Activated T-helper 1 cell treated with anti-CD3 and anti-CD28 coated beads, Interleukin-12 subunit alpha, Interleukin-12 subunit beta, Interleukin-2, Interleukin-4 antibody, amounts not matched to agents 30 ng/mL and 10 ng/mL and 1 ng/mL, durations not matched to agents 14 hours and 24 hours and 36 hours (primary cell): Measurements from ENCODE around the gene RAP1GAP. TPM values are rescaled to one million over a fixed set of nuclear protein-coding genes. Genes with fewer than 3 reads are reported as not detected.

Experiments
- DNase-seq: peaks from one replicate; pipeline ENCODE4 v3.0.0; 2021; ENCODE audit warnings: low spot score
- H3K27ac Mint-ChIP-seq: one replicate; pipeline ENCODE4 v1.8.0; 2021; ENCODE audit warnings: mild to moderate bottlenecking, mixed read lengths
- H3K27me3 Mint-ChIP-seq: one replicate; pipeline ENCODE4 v1.8.0; 2022; ENCODE audit warnings: mild to moderate bottlenecking, moderate library complexity, mixed read lengths; ENCODE audit not compliant: insufficient read depth
- H3K36me3 Mint-ChIP-seq: one replicate; pipeline ENCODE4 v1.8.0; 2021; ENCODE audit warnings: low read depth, mixed read lengths
- H3K4me1 Mint-ChIP-seq: one replicate; pipeline ENCODE4 v1.8.0; 2021; ENCODE audit warnings: low read depth, mixed read lengths
- H3K4me3 Mint-ChIP-seq: one replicate; pipeline ENCODE4 v1.8.0; 2021; ENCODE audit warnings: mild to moderate bottlenecking, moderate library complexity, mixed read lengths
- H3K9me3 Mint-ChIP-seq: one replicate; pipeline ENCODE4 v1.8.0; 2021; ENCODE audit warnings: mixed read lengths
- intact Hi-C: fragments of 100-400 bp; cut with micrococcal nuclease; formaldehyde crosslinking; loops from one replicate; pipeline ENCODE4 v1.15.1; 2024
- total RNA-seq: library from RNA; stranded (reverse); gene quantifications from 2 replicates; pipeline ENCODE4 v1.2.3, GENCODE V29; 2022

Gene RAP1GAP
- total RNA-seq, result 0.23 and 0.81 TPM in 2 replicates

DNA sequence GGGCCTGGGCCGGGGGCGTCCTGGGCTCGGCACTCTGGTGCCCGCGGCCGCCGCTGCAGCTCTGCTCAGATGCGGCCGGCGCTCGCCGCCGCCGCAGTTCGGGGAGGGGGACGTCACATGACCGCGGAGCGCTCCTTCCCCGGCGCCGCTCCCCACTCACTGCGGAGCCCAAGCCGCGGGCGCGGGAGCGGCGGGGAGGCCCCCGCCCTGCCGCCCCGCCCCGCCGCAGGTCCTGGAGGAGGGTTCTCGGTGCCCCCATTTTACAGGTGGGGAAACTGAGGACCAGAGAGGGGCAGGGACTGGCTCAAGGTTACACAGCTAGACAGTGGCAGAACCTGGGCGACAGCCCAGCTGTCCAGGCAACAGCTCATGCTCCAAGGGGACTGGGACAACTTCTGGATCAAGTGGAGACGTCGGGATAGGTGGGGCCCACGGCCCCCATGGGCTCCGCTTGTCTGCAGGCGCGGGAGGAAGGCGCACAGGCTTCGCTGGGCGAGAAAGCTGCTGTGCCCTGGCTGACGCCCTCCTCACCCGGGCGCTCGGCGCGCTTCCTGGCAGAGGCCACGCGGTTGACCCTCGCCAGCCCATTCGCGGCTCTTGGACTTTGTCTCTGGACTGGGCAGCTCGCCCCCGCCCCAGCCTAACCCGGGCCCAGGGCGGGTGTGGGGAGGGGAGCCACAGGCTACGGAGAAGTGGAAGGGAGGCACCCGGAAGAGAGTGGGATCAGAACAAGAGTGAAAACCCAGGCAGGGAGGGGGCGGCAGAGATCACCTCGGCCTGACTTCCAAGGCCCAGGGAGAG, at the start of gene RAP1GAP:
TSS of gene RAP1GAP (minus strand) at position 100 of the 801 bp plus-strand sequence. CDS start 49,325 bp downstream, outside the sequence.
- H3K36me3 Mint-ChIP-seq, result no peaks in the 10 kb centered on the region
- no peaks in the 10 kb centered on the region for H3K9me3 Mint-ChIP-seq
- intact Hi-C loops, result no loop called here
- peaks cover 5% of the 10 kb centered on the region for H3K4me1 Mint-ChIP-seq
- H3K27me3 Mint-ChIP-seq, result peaks cover 39% of the 10 kb centered on the region
- peak; percentile 18 for DNase-seq
- H3K27ac Mint-ChIP-seq, result no peak within 1 kb of the TSS
- peak within 1 kb of the TSS; percentile 54 for H3K4me3 Mint-ChIP-seq

DNA sequence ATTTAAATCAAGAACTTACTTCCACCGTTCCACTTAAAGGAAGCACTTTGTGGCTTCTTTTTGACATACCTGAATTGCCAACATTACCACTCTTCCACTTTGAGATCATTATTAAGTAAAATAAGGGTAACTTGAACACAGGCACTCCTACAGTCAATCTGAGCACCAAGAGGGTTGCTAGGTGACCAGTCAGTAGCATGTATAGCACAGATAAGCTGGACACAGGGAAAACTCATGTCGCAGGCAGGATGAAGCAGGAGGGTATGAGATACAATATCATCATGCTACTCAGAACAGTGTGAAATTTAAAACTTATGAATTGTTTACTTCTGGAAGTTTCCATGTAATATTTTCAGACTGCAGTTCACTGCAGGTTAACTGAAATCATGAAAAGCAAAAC, 47.0 kb upstream of the RAP1GAP start:
- H3K4me3 Mint-ChIP-seq, result no peak overlapping the region
- H3K27me3 Mint-ChIP-seq, result no peaks in the 10 kb centered on the region
- DNase-seq, result no peak
- peak overlapping the region; percentile 3 for H3K27ac Mint-ChIP-seq
- intact Hi-C loops, result no loop called here
- peaks cover 8% of the 10 kb centered on the region for H3K4me1 Mint-ChIP-seq
- no peaks in the 10 kb centered on the region for H3K9me3 Mint-ChIP-seq
- H3K36me3 Mint-ChIP-seq, result peaks cover 38% of the 10 kb centered on the region

DNA sequence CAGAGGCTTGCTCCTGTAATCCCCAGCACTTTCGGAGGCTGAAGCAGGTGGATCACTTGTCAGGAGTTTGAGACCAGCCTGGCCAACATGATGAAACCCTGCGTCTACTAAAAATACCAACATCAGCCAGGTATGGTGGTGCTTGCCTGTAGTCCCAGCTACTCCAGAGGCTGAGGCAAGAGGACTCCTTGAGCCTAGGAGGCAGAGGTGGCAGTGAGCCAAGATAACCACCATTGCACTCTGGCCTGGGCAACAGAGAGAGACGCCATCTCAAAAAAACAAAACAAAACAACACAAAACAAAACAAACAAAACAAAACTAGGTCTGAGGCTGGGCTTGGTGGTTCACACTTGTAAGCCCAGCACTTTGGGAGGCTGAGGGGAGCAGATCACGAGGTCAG, 38.7 kb upstream of the RAP1GAP start:
- Mint-ChIP-seq H3K4me3 (no peak overlapping the region), H3K4me1 (peaks cover 11% of the 10 kb centered on the region), H3K27ac (no peak overlapping the region), H3K27me3 (no peaks in the 10 kb centered on the region), H3K9me3 (no peaks in the 10 kb centered on the region), H3K36me3 (peaks cover 32% of the 10 kb centered on the region)
- DNase-seq, result no peak
- intact Hi-C loops, result loop anchor here (2.0 kb wide), 1 partner anchor 75 kb away; the partner anchor contains the start of gene USP48

DNA sequence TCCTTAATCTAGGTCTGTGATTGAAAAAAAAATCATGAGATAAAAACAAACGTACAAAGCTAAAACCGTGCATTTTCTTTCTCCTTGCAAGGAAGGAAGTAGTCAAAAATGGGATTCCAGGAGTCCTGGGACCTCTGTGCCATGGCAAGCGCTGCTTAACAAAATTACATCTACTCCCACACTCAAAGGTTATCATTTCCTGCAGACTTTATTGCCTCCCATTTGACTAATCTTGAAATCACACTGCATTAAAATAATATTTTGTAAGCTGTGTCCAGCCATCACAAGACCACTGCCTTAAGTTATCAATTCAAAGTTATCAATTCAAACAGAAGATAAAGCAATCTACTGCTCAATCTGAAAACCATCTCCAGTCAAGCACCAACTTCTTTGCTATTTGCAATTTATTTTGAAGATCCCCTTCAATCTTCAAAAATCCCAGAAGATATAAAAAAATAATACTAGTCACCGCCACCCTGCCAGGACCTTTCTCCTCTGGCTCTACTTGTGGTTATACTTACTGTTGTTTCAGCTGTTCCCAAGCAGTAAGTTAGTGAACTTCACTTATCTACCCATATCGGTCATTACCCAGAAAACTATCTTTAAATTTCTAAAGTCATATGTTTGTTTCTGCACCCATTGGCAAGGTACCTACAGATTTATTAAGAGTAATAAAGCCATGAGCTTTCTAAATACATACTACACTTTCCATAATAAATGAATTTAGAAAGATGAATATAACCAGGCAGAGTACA, 38.1 kb upstream of the RAP1GAP start:
- intact Hi-C loops, result no loop called here
- Mint-ChIP-seq H3K27ac (peak overlapping the region; percentile 8), H3K9me3 (no peaks in the 10 kb centered on the region), H3K27me3 (no peaks in the 10 kb centered on the region), H3K4me3 (no peak overlapping the region), H3K36me3 (peaks cover 36% of the 10 kb centered on the region), H3K4me1 (peaks cover 11% of the 10 kb centered on the region)
- DNase-seq, result no peak

DNA sequence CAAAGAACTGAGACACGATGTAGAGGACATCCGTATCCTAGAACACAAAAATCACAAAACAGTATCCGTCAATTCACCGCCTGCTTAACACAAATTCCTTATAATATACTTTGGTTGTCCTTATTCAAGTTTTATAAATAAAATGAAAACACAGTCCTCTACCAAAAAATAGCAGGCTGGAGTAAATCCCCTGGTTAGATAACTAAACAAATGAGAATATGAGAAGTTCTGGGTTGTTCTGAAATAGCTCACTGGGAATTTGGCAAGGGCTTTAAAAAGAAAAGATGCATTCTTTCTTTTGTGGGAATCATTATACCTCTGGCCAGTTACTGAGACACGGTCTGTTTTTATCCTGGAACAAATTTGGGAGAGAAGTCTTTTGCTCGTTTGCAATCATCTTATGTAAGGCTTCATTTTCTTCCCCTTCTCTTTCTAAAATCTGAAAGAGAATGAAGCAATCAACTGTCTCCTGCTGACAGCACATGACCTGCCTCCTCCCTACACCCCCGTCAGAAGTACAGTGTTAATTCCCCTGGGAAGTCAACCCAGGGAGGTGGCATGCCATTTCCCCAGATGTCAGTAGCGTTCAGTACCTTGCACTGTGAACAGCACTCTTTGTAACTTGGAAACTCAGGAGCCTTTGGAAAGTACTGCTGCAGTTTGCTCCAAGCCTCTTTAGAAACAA, 37.1 kb upstream of the RAP1GAP start:
- Mint-ChIP-seq H3K27ac (peak overlapping the region; percentile 4), H3K4me1 (peaks cover 11% of the 10 kb centered on the region), H3K4me3 (no peak overlapping the region), H3K9me3 (no peaks in the 10 kb centered on the region), H3K36me3 (peaks cover 42% of the 10 kb centered on the region), H3K27me3 (no peaks in the 10 kb centered on the region)
- DNase-seq, result no peak
- intact Hi-C loops, result no loop called here

DNA sequence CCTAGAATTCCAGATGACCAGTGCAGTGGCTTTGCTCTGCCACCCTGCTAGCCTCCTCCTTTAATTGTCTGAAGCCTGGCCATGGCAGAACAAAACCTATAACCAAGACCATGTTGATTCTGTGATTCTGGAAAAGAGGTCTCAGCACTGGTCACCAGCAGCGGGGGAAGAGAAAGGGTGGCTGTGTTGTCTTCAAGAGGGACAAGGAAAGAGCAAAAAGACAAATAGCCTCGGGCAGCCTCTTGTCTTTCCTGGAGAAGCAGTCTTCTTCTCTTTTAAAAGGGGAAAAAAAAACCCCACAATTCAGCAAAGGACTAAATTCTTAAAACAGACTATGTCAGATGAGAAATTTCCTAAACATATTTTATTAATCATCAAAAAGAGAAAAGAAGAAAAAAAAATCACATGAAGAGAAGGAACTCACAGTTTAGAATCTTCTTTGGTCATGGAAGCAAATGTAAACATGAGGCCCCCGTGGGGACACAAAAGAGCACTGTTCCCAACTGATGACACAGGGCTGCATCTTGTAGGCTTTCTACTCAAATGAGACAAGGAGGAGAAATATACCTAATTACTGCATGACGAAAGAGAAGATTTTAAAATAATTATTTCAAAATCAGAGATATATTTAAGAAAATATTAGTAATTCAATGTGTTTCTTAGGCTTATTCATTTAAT, 36.3 kb upstream of the RAP1GAP start:
- H3K27ac Mint-ChIP-seq, result no peak overlapping the region
- H3K4me1 Mint-ChIP-seq, result peaks cover 13% of the 10 kb centered on the region
- DNase-seq, result no peak
- H3K4me3 Mint-ChIP-seq, result no peak overlapping the region
- H3K9me3 Mint-ChIP-seq, result no peaks in the 10 kb centered on the region
- H3K27me3 Mint-ChIP-seq, result no peaks in the 10 kb centered on the region
- peaks cover 45% of the 10 kb centered on the region for H3K36me3 Mint-ChIP-seq
- intact Hi-C loops, result no loop called here

DNA sequence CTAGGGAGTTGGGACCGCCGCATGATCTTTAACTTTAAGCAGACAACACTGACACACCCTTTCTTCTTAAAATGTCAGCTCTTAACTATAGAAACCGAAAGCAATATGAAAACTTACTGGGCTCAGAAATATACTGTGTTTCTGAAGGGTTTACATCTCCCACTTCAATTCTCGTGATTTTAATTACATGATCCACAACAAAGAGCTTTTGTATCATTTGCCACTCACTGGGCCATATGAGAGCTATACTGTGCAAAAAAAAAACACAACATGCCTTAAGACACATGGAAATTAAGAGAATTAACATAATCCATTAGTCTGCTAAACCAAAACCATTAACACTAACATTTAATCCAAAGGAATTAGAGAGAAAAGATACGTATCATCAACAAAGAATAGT, 35.0 kb upstream of the RAP1GAP start:
- intact Hi-C loops, result no loop called here
- Mint-ChIP-seq H3K27ac (peak overlapping the region; percentile 0), H3K4me3 (no peak overlapping the region), H3K4me1 (peaks cover 17% of the 10 kb centered on the region), H3K27me3 (no peaks in the 10 kb centered on the region), H3K9me3 (no peaks in the 10 kb centered on the region), H3K36me3 (peaks cover 50% of the 10 kb centered on the region)
- no peak for DNase-seq

DNA sequence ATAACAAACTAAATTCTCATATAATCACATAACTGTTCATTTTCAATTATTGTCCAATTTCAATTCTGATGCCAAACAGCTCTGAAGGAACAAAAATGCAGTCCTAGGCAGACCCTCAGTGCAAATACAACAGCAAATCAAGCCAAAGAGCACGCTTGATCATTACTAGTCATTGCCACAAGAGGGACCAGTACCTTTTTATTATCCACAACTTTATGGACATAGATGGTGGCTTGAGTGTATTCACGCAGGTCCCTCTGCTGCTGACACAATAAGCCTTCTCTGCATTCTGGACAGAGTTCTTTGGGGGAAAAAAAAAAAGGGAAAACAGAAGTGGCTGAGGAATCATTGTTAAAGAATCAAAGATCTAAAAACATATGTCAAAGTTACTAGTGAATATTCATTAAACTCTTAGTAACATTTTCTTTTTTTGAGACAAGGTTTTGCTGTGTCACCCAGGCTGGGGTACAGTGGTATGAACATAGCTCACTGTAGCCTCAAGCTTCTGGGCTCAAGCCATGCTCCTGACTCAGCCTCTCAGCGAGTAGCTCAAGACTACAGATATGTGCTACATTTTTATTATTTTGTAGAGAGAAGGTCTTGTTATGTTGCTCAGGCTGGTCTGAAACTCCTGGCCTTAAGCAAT, 34.3 kb upstream of the RAP1GAP start:
- H3K27me3 Mint-ChIP-seq, result no peaks in the 10 kb centered on the region
- no peaks in the 10 kb centered on the region for H3K9me3 Mint-ChIP-seq
- no peak for DNase-seq
- H3K27ac Mint-ChIP-seq, result no peak overlapping the region
- peaks cover 17% of the 10 kb centered on the region for H3K4me1 Mint-ChIP-seq
- intact Hi-C loops, result loop anchor here (1.0 kb wide), 1 partner anchor 261 kb away; no protein-coding TSS in a partner anchor
- H3K36me3 Mint-ChIP-seq, result peaks cover 50% of the 10 kb centered on the region
- H3K4me3 Mint-ChIP-seq, result no peak overlapping the region

DNA sequence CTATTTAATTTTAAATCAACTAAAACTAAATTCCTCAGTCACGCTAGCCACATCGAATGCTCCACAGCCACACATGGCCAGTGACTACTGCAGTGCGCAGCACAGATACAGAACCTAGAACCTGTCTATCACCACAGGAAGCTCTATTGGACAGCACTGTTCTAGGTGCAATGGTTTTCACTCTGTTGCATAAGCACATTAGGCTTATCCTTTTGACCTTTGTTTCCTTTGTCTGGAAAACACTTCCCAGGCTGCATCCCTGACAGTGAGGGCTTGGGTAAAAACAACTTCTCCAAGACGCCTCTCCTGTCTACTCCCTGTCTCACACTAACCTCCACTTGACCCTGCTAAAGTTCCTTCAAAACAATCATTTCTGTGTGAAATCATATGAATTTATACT, 33.6 kb upstream of the RAP1GAP start:
- Mint-ChIP-seq H3K36me3 (peaks cover 52% of the 10 kb centered on the region), H3K9me3 (no peaks in the 10 kb centered on the region), H3K4me1 (peaks cover 17% of the 10 kb centered on the region), H3K27ac (no peak overlapping the region), H3K4me3 (no peak overlapping the region), H3K27me3 (no peaks in the 10 kb centered on the region)
- intact Hi-C loops, result loop anchor here (1.0 kb wide), 1 partner anchor 262 kb away; no protein-coding TSS in a partner anchor
- DNase-seq, result no peak

DNA sequence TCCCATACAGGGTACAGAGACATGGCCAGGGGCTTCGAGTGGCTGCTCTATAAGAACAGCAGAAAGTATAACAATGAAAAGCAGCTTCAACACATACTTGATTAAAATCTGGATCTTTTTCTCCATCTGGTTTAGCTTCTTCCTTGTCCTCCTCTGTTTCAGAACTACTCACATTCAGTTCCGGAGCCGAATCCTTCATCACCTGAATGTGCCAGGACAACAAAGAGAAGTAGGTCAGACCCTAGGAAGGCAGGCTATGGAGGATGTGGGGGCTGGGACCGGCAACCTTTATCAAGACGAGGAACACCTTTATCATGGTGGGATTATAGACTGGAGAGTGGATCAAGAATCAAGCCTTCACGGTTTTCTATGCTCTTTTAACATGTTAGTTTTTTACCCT, 32.2 kb upstream of the RAP1GAP start:
- Mint-ChIP-seq H3K4me1 (peaks cover 17% of the 10 kb centered on the region), H3K4me3 (no peak overlapping the region), H3K9me3 (no peaks in the 10 kb centered on the region), H3K27ac (no peak overlapping the region), H3K36me3 (peaks cover 43% of the 10 kb centered on the region), H3K27me3 (no peaks in the 10 kb centered on the region)
- intact Hi-C loops, result no loop called here
- DNase-seq, result no peak

DNA sequence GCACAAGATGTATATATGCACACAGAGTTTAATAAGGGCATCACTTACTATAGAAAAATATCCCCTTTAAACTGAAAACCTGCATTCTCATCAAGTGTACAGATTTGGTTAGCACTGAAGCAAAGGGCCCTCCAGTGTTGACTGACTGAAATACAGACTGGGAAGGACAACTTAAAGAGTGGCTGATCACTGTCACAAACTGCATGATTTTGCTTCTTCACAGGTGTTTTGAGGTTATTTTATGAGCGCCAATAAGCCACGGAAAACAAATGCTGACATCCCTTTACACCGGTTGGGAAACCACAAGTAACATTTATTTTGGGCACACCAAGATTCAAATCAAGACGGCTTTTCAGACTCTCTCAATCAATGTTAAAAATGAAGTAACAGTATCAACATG, 30.9 kb upstream of the RAP1GAP start:
- H3K27ac Mint-ChIP-seq, result no peak overlapping the region
- H3K36me3 Mint-ChIP-seq, result peaks cover 32% of the 10 kb centered on the region
- no peaks in the 10 kb centered on the region for H3K27me3 Mint-ChIP-seq
- peaks cover 17% of the 10 kb centered on the region for H3K4me1 Mint-ChIP-seq
- no peak overlapping the region for H3K4me3 Mint-ChIP-seq
- H3K9me3 Mint-ChIP-seq, result no peaks in the 10 kb centered on the region
- DNase-seq, result no peak
- intact Hi-C loops, result no loop called here

DNA sequence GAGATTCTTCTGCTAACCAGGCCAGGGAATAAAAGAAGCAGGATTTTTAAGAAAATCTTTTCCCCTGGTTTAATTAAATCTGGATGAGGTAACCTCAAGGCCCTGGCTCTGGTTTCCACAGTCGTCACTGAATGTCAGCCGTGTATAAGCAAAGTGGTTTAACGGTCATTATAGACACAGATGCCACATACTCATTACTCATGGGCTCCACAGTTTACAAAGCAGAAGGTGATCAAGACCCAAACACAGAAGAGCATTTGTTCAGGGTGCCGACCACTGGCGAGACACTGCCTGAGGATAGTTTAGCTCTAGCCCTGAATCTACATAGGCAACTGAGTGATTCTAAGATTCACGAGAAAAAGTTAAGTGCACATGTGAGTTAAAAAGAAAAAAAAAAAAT, 27.8 kb upstream of the RAP1GAP start:
- H3K27me3 Mint-ChIP-seq, result no peaks in the 10 kb centered on the region
- no peak for DNase-seq
- H3K27ac Mint-ChIP-seq, result no peak overlapping the region
- peaks cover 36% of the 10 kb centered on the region for H3K36me3 Mint-ChIP-seq
- H3K9me3 Mint-ChIP-seq, result no peaks in the 10 kb centered on the region
- peaks cover 6% of the 10 kb centered on the region for H3K4me1 Mint-ChIP-seq
- intact Hi-C loops, result no loop called here
- H3K4me3 Mint-ChIP-seq, result no peak overlapping the region
